Brain microvascular endothelial cell (primary cell): ENCODE data around the gene NTN3.

ENCODE experiments used
- DNase-seq: peaks from one replicate; pipeline ENCODE4 v3.0.0-alpha.2; 2020
- H3K27ac ChIP-seq: fragments of 250-450 bp; sonication (Bioruptor Pico); 2 replicates; pipeline ENCODE4 v1.5.1; 2020; ENCODE audit warnings: mild to moderate bottlenecking, moderate library complexity
- H3K27me3 ChIP-seq: fragments of 250-450 bp; sonication (Bioruptor Pico); replicated peaks from 2 replicates; pipeline ENCODE4 v1.5.1; 2020; ENCODE audit warnings: mild to moderate bottlenecking
- H3K36me3 ChIP-seq: fragments of 250-450 bp; sonication (Bioruptor Pico); replicated peaks from 2 replicates; pipeline ENCODE4 v1.5.1; 2020; ENCODE audit warnings: mild to moderate bottlenecking
- H3K4me3 ChIP-seq: 2 replicates; pipeline ENCODE4 v1.5.1; 2011; ENCODE audit warnings: low read depth, mild to moderate bottlenecking, control low read depth, low read length, moderate library complexity
- in situ Hi-C: cut with HindIII; loops from 2 replicates; pipeline ENCODE4 v1.10.0; 2017; ENCODE audit warnings: low sequenced_read_pairs, low pct_ligation_motif_present
- TF ChIP-seq, protein P1 (sequence below): IDR thresholded peaks from 2 replicates; pipeline ENCODE4 v1.5.1; 2011; ENCODE audit warnings: low read depth, mild to moderate bottlenecking, moderate library complexity, low read length, control low read depth, inconsistent platforms; ENCODE audit errors: missing control alignments

Gene NTN3

GRCh38 chr16:2492292-2492691 lies 21.2 kb downstream of the NTN3 start:
- in situ Hi-C loops: no loop called here
- Histone ChIP-seq H3K4me3 (no peak overlapping the region), H3K36me3 (peaks cover 8% of the 10 kb centered on the region)

DNA sequence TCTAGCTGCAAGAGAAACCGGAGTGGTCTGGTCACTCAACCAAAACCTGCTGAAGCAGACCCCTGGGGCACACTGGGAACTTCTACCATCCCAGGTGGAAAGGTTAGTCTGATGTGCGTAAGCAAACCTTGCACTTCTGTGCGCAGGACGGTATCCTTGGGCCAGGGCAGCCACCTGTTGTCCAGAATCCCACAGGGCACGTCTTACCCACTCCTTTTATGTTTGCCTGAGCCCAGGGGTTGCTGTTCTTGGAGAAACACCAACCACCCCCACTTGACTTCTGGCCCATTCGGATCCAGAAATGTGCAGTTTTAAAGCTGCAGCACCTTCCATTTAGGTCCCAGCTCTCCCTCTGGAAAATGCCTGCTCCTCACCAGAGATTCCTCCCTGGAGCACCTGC lies 22.5 kb downstream of the NTN3 start:
- in situ Hi-C loops: no loop called here
- Histone ChIP-seq H3K4me3 (no peak overlapping the region), H3K36me3 (peaks cover 8% of the 10 kb centered on the region), H3K27ac (no peak overlapping the region), H3K27me3 (no peaks in the 10 kb centered on the region)
- no peak for DNase-seq
- TF ChIP-seq, protein P1, sequence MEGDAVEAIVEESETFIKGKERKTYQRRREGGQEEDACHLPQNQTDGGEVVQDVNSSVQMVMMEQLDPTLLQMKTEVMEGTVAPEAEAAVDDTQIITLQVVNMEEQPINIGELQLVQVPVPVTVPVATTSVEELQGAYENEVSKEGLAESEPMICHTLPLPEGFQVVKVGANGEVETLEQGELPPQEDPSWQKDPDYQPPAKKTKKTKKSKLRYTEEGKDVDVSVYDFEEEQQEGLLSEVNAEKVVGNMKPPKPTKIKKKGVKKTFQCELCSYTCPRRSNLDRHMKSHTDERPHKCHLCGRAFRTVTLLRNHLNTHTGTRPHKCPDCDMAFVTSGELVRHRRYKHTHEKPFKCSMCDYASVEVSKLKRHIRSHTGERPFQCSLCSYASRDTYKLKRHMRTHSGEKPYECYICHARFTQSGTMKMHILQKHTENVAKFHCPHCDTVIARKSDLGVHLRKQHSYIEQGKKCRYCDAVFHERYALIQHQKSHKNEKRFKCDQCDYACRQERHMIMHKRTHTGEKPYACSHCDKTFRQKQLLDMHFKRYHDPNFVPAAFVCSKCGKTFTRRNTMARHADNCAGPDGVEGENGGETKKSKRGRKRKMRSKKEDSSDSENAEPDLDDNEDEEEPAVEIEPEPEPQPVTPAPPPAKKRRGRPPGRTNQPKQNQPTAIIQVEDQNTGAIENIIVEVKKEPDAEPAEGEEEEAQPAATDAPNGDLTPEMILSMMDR: no peak

More at GRCh38 chr16:2492292-2492691, 21.2 kb downstream of the NTN3 start:
- no peak for DNase-seq
- no peaks in the 10 kb centered on the region for H3K27me3 ChIP-seq
- no peak overlapping the region for H3K27ac ChIP-seq
- TF ChIP-seq, protein P1: no peak

GRCh38 chr16:2494616-2495015 lies 23.5 kb downstream of the NTN3 start:
- in situ Hi-C loops: no loop called here
- no peaks in the 10 kb centered on the region for H3K27me3 ChIP-seq
- TF ChIP-seq, protein P1: no peak

GRCh38 chr16:2495041-2495440 lies 23.9 kb downstream of the NTN3 start:
- H3K4me3 ChIP-seq: no peak overlapping the region
- DNase-seq: no peak
- H3K27ac ChIP-seq: no peak overlapping the region
- H3K36me3 ChIP-seq: peaks cover 8% of the 10 kb centered on the region
- TF ChIP-seq, protein P1: no peak
- no peaks in the 10 kb centered on the region for H3K27me3 ChIP-seq
- in situ Hi-C loops: no loop called here

More at GRCh38 chr16:2494616-2495015, 23.5 kb downstream of the NTN3 start:
- Histone ChIP-seq H3K36me3 (peaks cover 8% of the 10 kb centered on the region), H3K4me3 (no peak overlapping the region), H3K27ac (no peak overlapping the region)
- no peak for DNase-seq

DNA sequence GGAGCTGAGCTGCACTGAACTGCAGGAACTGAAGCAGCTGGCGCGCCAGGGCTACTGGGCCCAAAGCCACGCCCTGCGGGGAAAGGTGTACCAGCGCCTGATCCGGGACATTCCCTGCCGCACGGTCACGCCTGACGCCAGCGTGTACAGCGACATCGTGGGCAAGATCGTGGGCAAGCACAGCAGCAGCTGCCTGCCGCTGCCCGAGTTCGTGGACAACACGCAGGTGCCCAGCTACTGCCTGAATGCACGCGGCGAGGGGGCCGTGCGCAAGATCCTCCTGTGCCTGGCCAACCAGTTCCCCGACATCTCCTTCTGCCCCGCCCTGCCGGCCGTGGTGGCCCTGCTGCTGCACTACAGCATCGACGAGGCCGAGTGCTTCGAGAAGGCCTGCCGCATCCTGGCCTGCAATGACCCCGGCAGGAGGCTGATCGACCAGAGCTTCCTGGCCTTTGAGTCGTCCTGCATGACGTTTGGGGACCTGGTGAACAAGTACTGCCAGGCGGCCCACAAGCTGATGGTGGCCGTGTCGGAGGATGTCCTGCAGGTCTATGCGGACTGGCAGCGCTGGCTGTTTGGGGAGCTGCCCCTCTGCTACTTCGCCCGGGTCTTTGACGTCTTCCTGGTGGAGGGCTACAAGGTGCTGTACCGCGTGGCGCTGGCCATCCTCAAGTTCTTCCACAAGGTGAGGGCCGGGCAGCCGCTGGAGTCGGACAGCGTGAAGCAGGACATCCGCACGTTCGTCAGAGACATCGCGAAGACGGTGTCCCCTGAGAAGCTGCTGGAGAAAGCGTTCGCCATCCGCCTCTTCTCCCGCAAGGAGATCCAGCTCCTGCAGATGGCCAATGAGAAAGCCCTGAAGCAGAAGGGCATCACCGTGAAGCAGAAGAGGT lies 25.4 kb downstream of the NTN3 start:
- H3K27ac ChIP-seq: no peak overlapping the region
- peaks cover 14% of the 10 kb centered on the region for H3K36me3 ChIP-seq
- TF ChIP-seq, protein P1: no peak
- in situ Hi-C loops: no loop called here
- no peaks in the 10 kb centered on the region for H3K27me3 ChIP-seq
- no peak overlapping the region for H3K4me3 ChIP-seq
- DNase-seq: no peak
